Panc1 (cell line): ENCODE results near the gene HRH3. TPM values are rescaled to one million over a fixed set of nuclear protein-coding genes. Genes with fewer than 3 reads are reported as not detected.
A peak's percentile ranks its signal among the peaks of the same experiment; 100 is the strongest.

Experiments used
- ATAC-seq: fragments of 200-7000 bp; cut with Tn5 transposase; 2 replicates; pipeline ENCODE4 v1.9.1; 2020; ENCODE audit warnings: mild to moderate bottlenecking, moderate library complexity
- BruUV-seq: library from RNA; stranded (reverse); fragments of 400-500 nt; replicated peaks from 2 replicates; lab custom pipeline; 2021; lab: Mats Ljungman, UMichigan
- CTCF ChIA-PET: fragments of 300-600 bp; sonication (Branson Sonifier 250); formaldehyde crosslinking; loops from one replicate; lab custom pipeline; 2022; ENCODE audit warnings: antibody characterized with exemption; lab: Charles Lee
- POLR2A ChIA-PET: fragments of 300-600 bp; sonication (Branson Sonifier 250); formaldehyde crosslinking; loops from one replicate; lab custom pipeline; 2022; ENCODE audit warnings: antibody characterized with exemption; lab: Charles Lee
- DNase-seq: peaks from one replicate; pipeline ENCODE4 v3.0.0-alpha.2; 2010; ENCODE audit warnings: low read depth, low spot score
- H3K27ac ChIP-seq: 2 replicates; pipeline ENCODE4 v1.5.1; 2011; ENCODE audit warnings: mild to moderate bottlenecking, low read length, inconsistent platforms
- H3K27me3 ChIP-seq: fragments of 200-500 bp; sonication (Bioruptor generic); 2 replicates; pipeline ENCODE4 v1.6.0; 2014; ENCODE audit warnings: low read length, inconsistent platforms; ENCODE audit not compliant: control insufficient read depth, insufficient read depth
- H3K36me3 ChIP-seq: fragments of 200-500 bp; sonication (Bioruptor generic); 2 replicates; pipeline ENCODE4 v1.5.1; 2014; ENCODE audit warnings: inconsistent platforms, mild to moderate bottlenecking, low read length, moderate library complexity; ENCODE audit not compliant: control insufficient read depth, insufficient read depth
- H3K4me1 ChIP-seq: 2 replicates; pipeline ENCODE4 v1.5.1; 2011; ENCODE audit warnings: inconsistent platforms, mild to moderate bottlenecking, low read length, moderate library complexity; ENCODE audit not compliant: control insufficient read depth, insufficient read depth
- H3K4me3 ChIP-seq, 2 experiments: 2 replicates each; pipeline ENCODE4 v1.5.1; 2011 to 2012; ENCODE audit warnings: low read depth in 2 of 2, low read length in 2 of 2, mild to moderate bottlenecking in 2 of 2, inconsistent platforms in 1 of 2, moderate library complexity in 1 of 2
- H3K9me3 ChIP-seq: fragments of 200-500 bp; sonication (Bioruptor generic); 2 replicates; pipeline ENCODE4 v1.5.1; 2014; ENCODE audit warnings: low read depth, mild to moderate bottlenecking, inconsistent platforms, low read length, moderate library complexity; ENCODE audit not compliant: control insufficient read depth, insufficient read depth
- CTCF ChIP-seq: fragments of 450-650 bp; IDR thresholded peaks from 2 replicates; pipeline ENCODE4 v1.5.1; 2017; ENCODE audit warnings: mild to moderate bottlenecking
- POLR2AphosphoS5 ChIP-seq: IDR thresholded peaks from 2 replicates; pipeline ENCODE4 v1.6.1; 2012; ENCODE audit warnings: mild to moderate bottlenecking, low read depth, low read length, moderate library complexity
- SIN3A ChIP-seq: IDR thresholded peaks from 2 replicates; pipeline ENCODE4 v1.6.1; 2012; ENCODE audit warnings: low read depth, mild to moderate bottlenecking, low read length, moderate library complexity, borderline replicate concordance; ENCODE audit not compliant: insufficient read depth
- TCF7L2 ChIP-seq: IDR thresholded peaks from 2 replicates; pipeline ENCODE4 v1.6.1; 2011; ENCODE audit warnings: mild to moderate bottlenecking, low read depth, low read length, inconsistent platforms
- in situ Hi-C: cut with HindIII; loops from 2 replicates; pipeline ENCODE4 v1.10.0; 2016; ENCODE audit warnings: low sequenced_read_pairs, low pct_unique_long_range_greater_than_20kb
- intact Hi-C: fragments of 100-400 bp; cut with micrococcal nuclease; formaldehyde crosslinking; loops from one replicate; pipeline ENCODE4 v1.10.0; 2022; ENCODE audit not compliant: unreplicated experiment
- total RNA-seq: library from RNA; stranded (reverse); gene quantifications from one replicate; pipeline ENCODE4 v1.2.1, GENCODE V29; 2021; ENCODE audit not compliant: unreplicated experiment
- TF ChIP-seq, protein P1 (sequence below), 2 experiments: IDR thresholded peaks; 2 replicates each; pipeline ENCODE4 v1.6.1; 2011 to 2012; ENCODE audit warnings: low read depth in 2 of 2, control low read depth in 1 of 2, low read length in 1 of 2, mild to moderate bottlenecking in 1 of 2, moderate library complexity in 1 of 2; ENCODE audit not compliant: insufficient read depth in 1 of 2

HRH3 gene
- total RNA-seq, 1 experiment from 2014 or later: 0.10 TPM

DNA sequence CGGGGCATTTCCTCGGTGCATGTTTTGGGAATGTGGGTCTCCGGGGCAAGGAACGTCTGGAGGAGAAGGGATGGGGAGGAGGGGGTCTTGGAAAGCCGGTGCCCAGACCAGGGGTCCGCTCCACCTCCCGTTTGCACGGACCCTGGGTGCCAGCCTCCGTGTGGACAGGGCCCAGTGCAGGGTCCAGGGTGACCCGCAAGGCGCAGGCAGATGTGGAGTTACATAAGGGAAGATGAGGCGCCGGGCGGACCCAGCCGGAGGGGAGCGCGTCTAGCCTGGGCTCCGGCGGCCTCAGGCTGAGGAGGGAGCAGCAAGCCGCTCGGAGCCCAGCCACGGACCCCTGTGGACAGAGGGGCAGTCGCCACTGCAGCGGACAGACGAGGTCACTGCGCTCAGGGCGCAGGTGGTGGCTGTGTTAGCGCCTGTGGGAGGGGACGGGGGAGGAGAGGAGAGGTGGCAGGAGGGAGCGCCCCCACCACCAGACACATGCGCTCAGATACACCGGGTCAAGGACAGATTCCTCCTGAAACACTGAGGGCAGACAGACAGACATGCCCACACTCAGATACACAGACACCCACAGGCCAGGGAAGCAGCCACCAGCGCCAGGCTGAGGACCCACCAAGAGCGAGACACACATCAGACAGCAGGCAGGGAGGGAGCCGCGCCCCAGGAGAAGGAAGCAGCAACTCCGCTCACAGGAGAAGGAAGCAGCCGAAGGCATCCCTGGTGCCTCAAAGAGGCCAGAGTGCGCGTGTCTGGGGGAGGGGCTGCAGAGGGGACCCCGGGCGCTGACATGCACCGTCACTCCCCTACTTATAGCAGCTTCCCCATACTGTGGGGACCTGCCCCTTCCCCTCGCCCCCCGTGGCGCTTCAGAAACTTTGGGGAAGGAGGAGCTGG, 839 bp upstream of the HRH3 start:
- no peak for DNase-seq
- Histone ChIP-seq H3K27me3 (no peaks in the 10 kb centered on the region; the same call in 1 of the 2 replicates), H3K4me1 (no peaks in the 10 kb centered on the region; the same call in 1 of the 2 replicates), H3K27ac (no peak overlapping the region), H3K9me3 (no peaks in the 10 kb centered on the region), H3K36me3 (no peaks in the 10 kb centered on the region), H3K4me3 (0 out of 4 replicates have a peak overlapping the region, but pooled peaks of 1 of the 2 experiments have one; percentile 1)
- ChIA-PET CTCF (no interaction called here), POLR2A (no interaction called here)
- intact Hi-C loops: no loop called here
- no peak for TF ChIP-seq CTCF
- TF ChIP-seq, protein P1, sequence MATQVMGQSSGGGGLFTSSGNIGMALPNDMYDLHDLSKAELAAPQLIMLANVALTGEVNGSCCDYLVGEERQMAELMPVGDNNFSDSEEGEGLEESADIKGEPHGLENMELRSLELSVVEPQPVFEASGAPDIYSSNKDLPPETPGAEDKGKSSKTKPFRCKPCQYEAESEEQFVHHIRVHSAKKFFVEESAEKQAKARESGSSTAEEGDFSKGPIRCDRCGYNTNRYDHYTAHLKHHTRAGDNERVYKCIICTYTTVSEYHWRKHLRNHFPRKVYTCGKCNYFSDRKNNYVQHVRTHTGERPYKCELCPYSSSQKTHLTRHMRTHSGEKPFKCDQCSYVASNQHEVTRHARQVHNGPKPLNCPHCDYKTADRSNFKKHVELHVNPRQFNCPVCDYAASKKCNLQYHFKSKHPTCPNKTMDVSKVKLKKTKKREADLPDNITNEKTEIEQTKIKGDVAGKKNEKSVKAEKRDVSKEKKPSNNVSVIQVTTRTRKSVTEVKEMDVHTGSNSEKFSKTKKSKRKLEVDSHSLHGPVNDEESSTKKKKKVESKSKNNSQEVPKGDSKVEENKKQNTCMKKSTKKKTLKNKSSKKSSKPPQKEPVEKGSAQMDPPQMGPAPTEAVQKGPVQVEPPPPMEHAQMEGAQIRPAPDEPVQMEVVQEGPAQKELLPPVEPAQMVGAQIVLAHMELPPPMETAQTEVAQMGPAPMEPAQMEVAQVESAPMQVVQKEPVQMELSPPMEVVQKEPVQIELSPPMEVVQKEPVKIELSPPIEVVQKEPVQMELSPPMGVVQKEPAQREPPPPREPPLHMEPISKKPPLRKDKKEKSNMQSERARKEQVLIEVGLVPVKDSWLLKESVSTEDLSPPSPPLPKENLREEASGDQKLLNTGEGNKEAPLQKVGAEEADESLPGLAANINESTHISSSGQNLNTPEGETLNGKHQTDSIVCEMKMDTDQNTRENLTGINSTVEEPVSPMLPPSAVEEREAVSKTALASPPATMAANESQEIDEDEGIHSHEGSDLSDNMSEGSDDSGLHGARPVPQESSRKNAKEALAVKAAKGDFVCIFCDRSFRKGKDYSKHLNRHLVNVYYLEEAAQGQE (IDR thresholded peaks at IDR 0.05; ENCODE audit: insufficient read depth in 1 of 2, low read depth in 2 of 2, low read length in 1 of 2): no peak; a peak in 1 of 4 replicates
- no peak for TF ChIP-seq TCF7L2
- TF ChIP-seq SIN3A: no peak
- no peak for TF ChIP-seq POLR2AphosphoS5
- in situ Hi-C loops: no loop called here
- ATAC-seq: no peak
- BruUV-seq: no TSS peak

GRCh38 chr20:62219101-62219991, 732 bp downstream of the HRH3 start:
- no peak for TF ChIP-seq TCF7L2
- TF ChIP-seq, protein P1 (IDR thresholded peaks at IDR 0.05; ENCODE audit: insufficient read depth in 1 of 2, low read depth in 2 of 2, low read length in 1 of 2): 0 out of 4 replicates have a peak, but pooled peaks of 1 of the 2 experiments have one; percentile 70
- Histone ChIP-seq H3K27me3 (no peaks in the 10 kb centered on the region; the same call in 1 of the 2 replicates), H3K4me1 (no peaks in the 10 kb centered on the region; the same call in 1 of the 2 replicates), H3K9me3 (no peaks in the 10 kb centered on the region), H3K36me3 (no peaks in the 10 kb centered on the region), H3K27ac (no peak overlapping the region), H3K4me3 (peak overlapping the region; percentile 27 to 33)
- peak; percentile 38 for ATAC-seq
- POLR2A ChIA-PET: no interaction called here
- intact Hi-C loops: no loop called here
- no peak for DNase-seq
- in situ Hi-C loops: no loop called here
- no TSS peak for BruUV-seq
- CTCF ChIA-PET: no interaction called here
